ENCODE results near the gene MAEL. TPM values are rescaled to one million over a fixed set of nuclear protein-coding genes. Genes with fewer than 3 reads are reported as not detected.

MAEL gene
- total RNA-seq, 1 donor from 2014 or later, result 0.87 TPM

Other genes starting within 250 kb of the MAEL start
- 15.6 TPM for gene POGK, start 149.8 kb upstream of the MAEL start, total RNA-seq
- 9.6 TPM for gene TADA1, start 113.0 kb upstream of the MAEL start, total RNA-seq
- gene ILDR2, start 13.7 kb upstream of the MAEL start, total RNA-seq, result 1.6 TPM
- 0.07 TPM for gene GPA33, start 101.1 kb downstream of the MAEL start, total RNA-seq
- 121 TPM for gene STYXL2, start 104.8 kb downstream of the MAEL start, total RNA-seq
- gene POU2F1, start 231.6 kb downstream of the MAEL start, total RNA-seq, result 5.9 TPM